ENCODE measurements around the gene CCRL2.

CCRL2 gene

DNA sequence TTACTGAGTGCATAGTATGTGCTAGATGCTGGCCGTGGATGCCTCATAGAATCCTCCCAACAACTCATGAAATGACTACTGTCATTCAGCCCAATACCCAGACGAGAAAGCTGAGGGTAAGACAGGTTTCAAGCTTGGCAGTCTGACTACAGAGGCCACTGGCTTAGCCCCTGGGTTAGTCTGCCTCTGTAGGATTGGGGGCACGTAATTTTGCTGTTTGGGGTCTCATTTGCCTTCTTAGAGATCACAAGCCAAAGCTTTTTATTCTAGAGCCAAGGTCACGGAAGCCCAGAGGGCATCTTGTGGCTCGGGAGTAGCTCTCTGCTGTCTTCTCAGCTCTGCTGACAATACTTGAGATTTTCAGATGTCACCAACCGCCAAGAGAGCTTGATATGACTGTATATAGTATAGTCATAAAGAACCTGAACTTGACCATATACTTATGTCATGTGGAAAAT lies 37.4 kb upstream of the CCRL2 start:
- Histone ChIP-seq H3K9ac (ENCODE audit: low read length) (no peak overlapping the region), H3K36me3 (ENCODE audit: control insufficient read depth, insufficient read depth, low read length, severe bottlenecking) (no peaks in the 10 kb centered on the region), H3K9me3 (ENCODE audit: control insufficient read depth, low read length) (no peaks in the 10 kb centered on the region), H3K4me3 (ENCODE audit: low read length) (no peak overlapping the region), H3K27me3 (replicated peaks; ENCODE audit: control insufficient read depth, insufficient read depth, low read length) (peaks cover 23% of the 10 kb centered on the region), H3K4me1 (ENCODE audit: control insufficient read depth, insufficient read depth, low read length) (no peaks in the 10 kb centered on the region)
- no peak for DNase-seq (ENCODE audit: low read depth)

DNA sequence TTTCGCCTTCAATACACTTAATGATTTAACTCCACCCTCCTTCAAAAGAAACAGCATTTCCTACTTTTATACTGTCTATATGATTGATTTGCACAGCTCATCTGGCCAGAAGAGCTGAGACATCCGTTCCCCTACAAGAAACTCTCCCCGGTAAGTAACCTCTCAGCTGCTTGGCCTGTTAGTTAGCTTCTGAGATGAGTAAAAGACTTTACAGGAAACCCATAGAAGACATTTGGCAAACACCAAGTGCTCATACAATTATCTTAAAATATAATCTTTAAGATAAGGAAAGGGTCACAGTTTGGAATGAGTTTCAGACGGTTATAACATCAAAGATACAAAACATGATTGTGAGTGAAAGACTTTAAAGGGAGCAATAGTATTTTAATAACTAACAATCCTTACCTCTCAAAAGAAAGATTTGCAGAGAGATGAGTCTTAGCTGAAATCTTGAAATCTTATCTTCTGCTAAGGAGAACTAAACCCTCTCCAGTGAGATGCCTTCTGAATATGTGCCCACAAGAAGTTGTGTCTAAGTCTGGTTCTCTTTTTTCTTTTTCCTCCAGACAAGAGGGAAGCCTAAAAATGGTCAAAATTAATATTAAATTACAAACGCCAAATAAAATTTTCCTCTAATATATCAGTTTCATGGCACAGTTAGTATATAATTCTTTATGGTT lies 36.1 kb upstream of the CCRL2 start, which contains the start of gene CCR5:
Gene CCR5, plus strand, starts transcription at position 108 of the 680 bp plus-strand sequence. CDS start 1,957 bp downstream, outside the sequence.
- H3K4me3 ChIP-seq (ENCODE audit: low read length) = no peak within 1 kb of the TSS
- no peak for DNase-seq (ENCODE audit: low read depth)
- H3K9ac ChIP-seq (ENCODE audit: low read length) = no peak within 1 kb of the TSS
- H3K9me3 ChIP-seq (ENCODE audit: control insufficient read depth, low read length) = no peaks in the 10 kb centered on the region
- no peaks in the 10 kb centered on the region for H3K4me1 ChIP-seq (ENCODE audit: control insufficient read depth, insufficient read depth, low read length)
- peaks cover 35% of the 10 kb centered on the region for H3K27me3 ChIP-seq (replicated peaks; ENCODE audit: control insufficient read depth, insufficient read depth, low read length)
- H3K36me3 ChIP-seq (ENCODE audit: control insufficient read depth, insufficient read depth, low read length, severe bottlenecking) = no peaks in the 10 kb centered on the region

DNA sequence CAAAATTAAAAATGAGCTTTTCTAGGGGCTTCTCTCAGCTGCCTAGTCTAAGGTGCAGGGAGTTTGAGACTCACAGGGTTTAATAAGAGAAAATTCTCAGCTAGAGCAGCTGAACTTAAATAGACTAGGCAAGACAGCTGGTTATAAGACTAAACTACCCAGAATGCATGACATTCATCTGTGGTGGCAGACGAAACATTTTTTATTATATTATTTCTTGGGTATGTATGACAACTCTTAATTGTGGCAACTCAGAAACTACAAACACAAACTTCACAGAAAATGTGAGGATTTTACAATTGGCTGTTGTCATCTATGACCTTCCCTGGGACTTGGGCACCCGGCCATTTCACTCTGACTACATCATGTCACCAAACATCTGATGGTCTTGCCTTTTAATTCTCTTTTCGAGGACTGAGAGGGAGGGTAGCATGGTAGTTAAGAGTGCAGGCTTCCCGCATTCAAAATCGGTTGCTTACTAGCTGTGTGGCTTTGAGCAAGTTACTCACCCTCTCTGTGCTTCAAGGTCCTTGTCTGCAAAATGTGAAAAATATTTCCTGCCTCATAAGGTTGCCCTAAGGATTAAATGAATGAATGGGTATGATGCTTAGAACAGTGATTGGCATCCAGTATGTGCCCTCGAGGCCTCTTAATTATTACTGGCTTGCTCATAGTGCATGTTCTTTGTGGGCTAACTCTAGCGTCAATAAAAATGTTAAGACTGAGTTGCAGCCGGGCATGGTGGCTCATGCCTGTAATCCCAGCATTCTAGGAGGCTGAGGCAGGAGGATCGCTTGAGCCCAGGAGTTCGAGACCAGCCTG lies 35.3 kb upstream of the CCRL2 start:
- Histone ChIP-seq H3K9ac (ENCODE audit: low read length) (no peak overlapping the region), H3K27me3 (replicated peaks; ENCODE audit: control insufficient read depth, insufficient read depth, low read length) (peaks cover 37% of the 10 kb centered on the region), H3K4me3 (ENCODE audit: low read length) (no peak overlapping the region), H3K9me3 (ENCODE audit: control insufficient read depth, low read length) (no peaks in the 10 kb centered on the region), H3K36me3 (ENCODE audit: control insufficient read depth, insufficient read depth, low read length, severe bottlenecking) (no peaks in the 10 kb centered on the region), H3K4me1 (ENCODE audit: control insufficient read depth, insufficient read depth, low read length) (no peaks in the 10 kb centered on the region)
- no peak for DNase-seq (ENCODE audit: low read depth)

DNA sequence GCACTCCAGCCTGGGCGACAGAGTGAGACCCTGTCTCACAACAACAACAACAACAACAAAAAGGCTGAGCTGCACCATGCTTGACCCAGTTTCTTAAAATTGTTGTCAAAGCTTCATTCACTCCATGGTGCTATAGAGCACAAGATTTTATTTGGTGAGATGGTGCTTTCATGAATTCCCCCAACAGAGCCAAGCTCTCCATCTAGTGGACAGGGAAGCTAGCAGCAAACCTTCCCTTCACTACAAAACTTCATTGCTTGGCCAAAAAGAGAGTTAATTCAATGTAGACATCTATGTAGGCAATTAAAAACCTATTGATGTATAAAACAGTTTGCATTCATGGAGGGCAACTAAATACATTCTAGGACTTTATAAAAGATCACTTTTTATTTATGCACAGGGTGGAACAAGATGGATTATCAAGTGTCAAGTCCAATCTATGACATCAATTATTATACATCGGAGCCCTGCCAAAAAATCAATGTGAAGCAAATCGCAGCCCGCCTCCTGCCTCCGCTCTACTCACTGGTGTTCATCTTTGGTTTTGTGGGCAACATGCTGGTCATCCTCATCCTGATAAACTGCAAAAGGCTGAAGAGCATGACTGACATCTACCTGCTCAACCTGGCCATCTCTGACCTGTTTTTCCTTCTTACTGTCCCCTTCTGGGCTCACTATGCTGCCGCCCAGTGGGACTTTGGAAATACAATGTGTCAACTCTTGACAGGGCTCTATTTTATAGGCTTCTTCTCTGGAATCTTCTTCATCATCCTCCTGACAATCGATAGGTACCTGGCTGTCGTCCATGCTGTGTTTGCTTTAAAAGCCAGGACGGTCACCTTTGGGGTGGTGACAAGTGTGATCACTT lies 34.3 kb upstream of the CCRL2 start:
- no peak overlapping the region for H3K4me3 ChIP-seq (ENCODE audit: low read length)
- DNase-seq (ENCODE audit: low read depth) = no peak
- H3K9ac ChIP-seq (ENCODE audit: low read length) = no peak overlapping the region
- H3K9me3 ChIP-seq (ENCODE audit: control insufficient read depth, low read length) = no peaks in the 10 kb centered on the region
- peaks cover 37% of the 10 kb centered on the region for H3K27me3 ChIP-seq (replicated peaks; ENCODE audit: control insufficient read depth, insufficient read depth, low read length)
- no peaks in the 10 kb centered on the region for H3K36me3 ChIP-seq (ENCODE audit: control insufficient read depth, insufficient read depth, low read length, severe bottlenecking)
- no peaks in the 10 kb centered on the region for H3K4me1 ChIP-seq (ENCODE audit: control insufficient read depth, insufficient read depth, low read length)

DNA sequence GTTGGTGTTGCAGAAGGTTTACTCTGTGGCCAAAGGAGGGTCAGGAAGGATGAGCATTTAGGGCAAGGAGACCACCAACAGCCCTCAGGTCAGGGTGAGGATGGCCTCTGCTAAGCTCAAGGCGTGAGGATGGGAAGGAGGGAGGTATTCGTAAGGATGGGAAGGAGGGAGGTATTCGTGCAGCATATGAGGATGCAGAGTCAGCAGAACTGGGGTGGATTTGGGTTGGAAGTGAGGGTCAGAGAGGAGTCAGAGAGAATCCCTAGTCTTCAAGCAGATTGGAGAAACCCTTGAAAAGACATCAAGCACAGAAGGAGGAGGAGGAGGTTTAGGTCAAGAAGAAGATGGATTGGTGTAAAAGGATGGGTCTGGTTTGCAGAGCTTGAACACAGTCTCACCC lies 32.3 kb upstream of the CCRL2 start:
- no peak overlapping the region for H3K4me3 ChIP-seq (ENCODE audit: low read length)
- H3K36me3 ChIP-seq (ENCODE audit: control insufficient read depth, insufficient read depth, low read length, severe bottlenecking) = no peaks in the 10 kb centered on the region
- H3K4me1 ChIP-seq (ENCODE audit: control insufficient read depth, insufficient read depth, low read length) = no peaks in the 10 kb centered on the region
- no peaks in the 10 kb centered on the region for H3K9me3 ChIP-seq (ENCODE audit: control insufficient read depth, low read length)
- no peak overlapping the region for H3K9ac ChIP-seq (ENCODE audit: low read length)
- H3K27me3 ChIP-seq (replicated peaks; ENCODE audit: control insufficient read depth, insufficient read depth, low read length) = peaks cover 30% of the 10 kb centered on the region
- no peak for DNase-seq (ENCODE audit: low read depth)

DNA sequence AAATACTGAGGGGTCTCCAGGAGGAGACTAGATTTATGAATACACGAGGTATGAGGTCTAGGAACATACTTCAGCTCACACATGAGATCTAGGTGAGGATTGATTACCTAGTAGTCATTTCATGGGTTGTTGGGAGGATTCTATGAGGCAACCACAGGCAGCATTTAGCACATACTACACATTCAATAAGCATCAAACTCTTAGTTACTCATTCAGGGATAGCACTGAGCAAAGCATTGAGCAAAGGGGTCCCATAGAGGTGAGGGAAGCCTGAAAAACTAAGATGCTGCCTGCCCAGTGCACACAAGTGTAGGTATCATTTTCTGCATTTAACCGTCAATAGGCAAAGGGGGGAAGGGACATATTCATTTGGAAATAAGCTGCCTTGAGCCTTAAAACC lies 31.8 kb upstream of the CCRL2 start:
- H3K9me3 ChIP-seq (ENCODE audit: control insufficient read depth, low read length) = no peaks in the 10 kb centered on the region
- DNase-seq (ENCODE audit: low read depth) = no peak
- no peaks in the 10 kb centered on the region for H3K36me3 ChIP-seq (ENCODE audit: control insufficient read depth, insufficient read depth, low read length, severe bottlenecking)
- no peak overlapping the region for H3K4me3 ChIP-seq (ENCODE audit: low read length)
- no peaks in the 10 kb centered on the region for H3K4me1 ChIP-seq (ENCODE audit: control insufficient read depth, insufficient read depth, low read length)
- H3K27me3 ChIP-seq (replicated peaks; ENCODE audit: control insufficient read depth, insufficient read depth, low read length) = peaks cover 30% of the 10 kb centered on the region
- H3K9ac ChIP-seq (ENCODE audit: low read length) = no peak overlapping the region

DNA sequence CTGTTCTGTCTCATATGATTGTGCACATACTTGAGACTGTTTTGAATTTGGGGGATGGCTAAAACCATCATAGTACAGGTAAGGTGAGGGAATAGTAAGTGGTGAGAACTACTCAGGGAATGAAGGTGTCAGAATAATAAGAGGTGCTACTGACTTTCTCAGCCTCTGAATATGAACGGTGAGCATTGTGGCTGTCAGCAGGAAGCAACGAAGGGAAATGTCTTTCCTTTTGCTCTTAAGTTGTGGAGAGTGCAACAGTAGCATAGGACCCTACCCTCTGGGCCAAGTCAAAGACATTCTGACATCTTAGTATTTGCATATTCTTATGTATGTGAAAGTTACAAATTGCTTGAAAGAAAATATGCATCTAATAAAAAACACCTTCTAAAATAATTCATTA lies 31.2 kb upstream of the CCRL2 start:
- Histone ChIP-seq H3K4me3 (ENCODE audit: low read length) (no peak overlapping the region), H3K4me1 (ENCODE audit: control insufficient read depth, insufficient read depth, low read length) (peaks cover 4% of the 10 kb centered on the region), H3K9ac (ENCODE audit: low read length) (no peak overlapping the region), H3K9me3 (ENCODE audit: control insufficient read depth, low read length) (no peaks in the 10 kb centered on the region), H3K27me3 (replicated peaks; ENCODE audit: control insufficient read depth, insufficient read depth, low read length) (peaks cover 30% of the 10 kb centered on the region), H3K36me3 (ENCODE audit: control insufficient read depth, insufficient read depth, low read length, severe bottlenecking) (no peaks in the 10 kb centered on the region)
- DNase-seq (ENCODE audit: low read depth) = no peak

DNA sequence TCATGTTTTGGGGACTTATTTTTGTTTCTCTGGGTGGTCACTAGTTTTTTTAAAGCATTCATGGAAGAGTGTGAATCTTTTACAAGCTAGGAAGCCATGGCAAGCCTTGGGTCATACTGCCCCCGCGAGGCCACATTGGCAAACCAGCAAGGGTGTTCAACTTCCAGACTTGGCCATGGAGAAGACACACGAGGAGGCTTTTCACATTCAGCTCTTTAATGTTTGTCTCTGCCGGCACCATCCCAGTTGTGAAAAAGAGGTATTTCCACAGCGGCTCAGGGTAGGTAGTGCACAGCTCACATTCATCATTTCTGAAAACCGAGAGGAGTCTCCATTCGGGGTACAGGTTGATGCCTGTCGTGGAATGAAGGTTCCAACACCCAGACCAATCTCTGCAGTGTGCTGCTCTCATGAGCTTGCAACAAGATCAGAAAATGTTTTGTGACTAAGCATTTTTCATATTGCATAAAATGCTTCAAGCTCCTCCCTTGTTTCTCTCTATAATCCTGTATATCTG lies 28.6 kb upstream of the CCRL2 start:
- H3K9ac ChIP-seq (ENCODE audit: low read length) = no peak overlapping the region
- H3K4me1 ChIP-seq (ENCODE audit: control insufficient read depth, insufficient read depth, low read length) = peaks cover 7% of the 10 kb centered on the region
- H3K36me3 ChIP-seq (ENCODE audit: control insufficient read depth, insufficient read depth, low read length, severe bottlenecking) = no peaks in the 10 kb centered on the region
- H3K9me3 ChIP-seq (ENCODE audit: control insufficient read depth, low read length) = no peaks in the 10 kb centered on the region
- no peak overlapping the region for H3K4me3 ChIP-seq (ENCODE audit: low read length)
- H3K27me3 ChIP-seq (replicated peaks; ENCODE audit: control insufficient read depth, insufficient read depth, low read length) = peaks cover 26% of the 10 kb centered on the region
- DNase-seq (ENCODE audit: low read depth) = peak; percentile 72

DNA sequence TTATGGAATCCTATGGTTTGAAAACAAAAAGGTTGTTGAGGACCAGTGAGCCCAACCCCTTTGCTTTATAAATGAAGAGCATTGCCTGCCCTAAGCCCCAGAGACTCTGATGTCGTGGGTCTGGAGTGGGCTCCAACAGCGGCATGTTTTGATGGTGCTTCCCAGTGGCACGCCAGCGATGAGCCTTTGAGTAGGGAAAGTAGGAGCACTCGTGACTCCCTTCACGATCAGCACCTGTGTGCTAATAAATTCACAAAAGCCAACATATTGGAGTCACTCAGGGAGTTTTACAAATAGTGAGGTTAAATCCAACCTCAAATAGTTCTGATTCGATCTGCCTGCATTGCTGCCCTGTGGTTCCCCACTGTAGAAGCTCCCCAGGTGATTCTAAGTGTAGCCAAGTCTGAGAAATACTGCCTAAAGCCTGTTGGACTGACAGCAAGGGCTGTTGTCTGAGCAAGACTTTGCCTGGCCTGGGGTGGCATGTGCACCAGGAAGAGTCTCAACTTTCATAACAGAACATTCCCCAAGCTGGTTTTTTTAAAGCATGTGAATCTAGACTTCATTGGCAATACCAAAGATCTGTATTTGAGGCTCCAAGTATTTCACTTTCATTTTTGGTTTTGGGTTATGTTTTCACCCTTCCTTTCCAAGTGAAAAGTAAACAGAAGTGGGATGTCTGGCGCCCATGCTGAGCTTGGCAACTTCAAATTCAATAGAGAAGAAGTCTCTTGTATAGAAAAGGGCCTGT lies 26.4 kb upstream of the CCRL2 start:
- no peak for DNase-seq (ENCODE audit: low read depth)
- H3K4me3 ChIP-seq (ENCODE audit: low read length) = no peak overlapping the region
- H3K4me1 ChIP-seq (ENCODE audit: control insufficient read depth, insufficient read depth, low read length) = peaks cover 7% of the 10 kb centered on the region
- H3K9me3 ChIP-seq (ENCODE audit: control insufficient read depth, low read length) = no peaks in the 10 kb centered on the region
- no peaks in the 10 kb centered on the region for H3K36me3 ChIP-seq (ENCODE audit: control insufficient read depth, insufficient read depth, low read length, severe bottlenecking)
- H3K9ac ChIP-seq (ENCODE audit: low read length) = no peak overlapping the region
- peaks cover 10% of the 10 kb centered on the region for H3K27me3 ChIP-seq (replicated peaks; ENCODE audit: control insufficient read depth, insufficient read depth, low read length)

DNA sequence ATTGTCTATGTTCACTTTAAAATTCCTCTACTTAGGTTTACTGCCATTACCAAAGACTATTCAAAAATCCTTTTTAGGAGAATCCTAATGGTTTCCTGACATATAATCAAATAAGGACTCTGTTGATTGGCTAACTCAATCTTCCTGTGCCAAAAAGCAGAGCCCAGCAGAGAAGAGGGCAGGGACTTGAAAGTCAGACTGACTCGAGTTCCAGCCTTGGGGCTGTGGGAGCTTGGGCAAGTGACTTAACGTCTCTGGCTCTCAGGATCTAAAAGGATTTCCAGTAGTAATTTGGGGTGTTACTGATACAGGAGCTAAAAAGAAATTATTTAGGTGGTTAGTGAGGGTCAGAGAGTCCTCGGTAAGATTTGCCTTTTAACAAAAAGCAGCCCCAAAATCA lies 25.4 kb upstream of the CCRL2 start:
- Histone ChIP-seq H3K9me3 (ENCODE audit: control insufficient read depth, low read length) (no peaks in the 10 kb centered on the region), H3K9ac (ENCODE audit: low read length) (no peak overlapping the region), H3K36me3 (ENCODE audit: control insufficient read depth, insufficient read depth, low read length, severe bottlenecking) (no peaks in the 10 kb centered on the region), H3K4me3 (ENCODE audit: low read length) (no peak overlapping the region), H3K4me1 (ENCODE audit: control insufficient read depth, insufficient read depth, low read length) (peaks cover 7% of the 10 kb centered on the region), H3K27me3 (replicated peaks; ENCODE audit: control insufficient read depth, insufficient read depth, low read length) (peaks cover 5% of the 10 kb centered on the region)
- DNase-seq (ENCODE audit: low read depth) = no peak

Data from adipocyte (in vitro differentiated cells).